ENCODE results near the gene KIF16B.

KIF16B gene

DNA sequence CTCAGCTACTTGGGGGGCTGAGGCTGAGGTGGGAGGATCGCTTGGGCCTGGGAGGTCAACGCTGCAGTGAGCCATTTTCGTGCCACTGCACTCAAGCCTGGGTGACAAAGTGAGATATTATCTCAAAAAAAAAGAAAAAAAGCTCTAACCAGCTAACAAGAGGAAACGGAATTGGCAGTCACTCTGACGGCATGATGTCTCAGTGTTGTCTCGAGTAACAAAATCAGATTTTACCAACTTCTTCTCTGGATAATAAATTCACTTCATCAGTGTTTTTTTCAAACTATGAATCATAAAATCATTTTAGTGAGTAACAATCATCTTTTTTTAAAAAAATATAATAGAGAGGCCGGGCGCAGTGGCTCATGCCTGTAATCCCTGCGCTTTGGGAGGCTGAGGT, 12.6 kb downstream of the KIF16B start:
- TF ChIP-seq TAF1 (IDR thresholded peaks at IDR 0.05; ENCODE audit: borderline replicate concordance, insufficient read depth, low read length) (no peak), SIN3A (IDR thresholded peaks at IDR 0.05; ENCODE audit: borderline replicate concordance, insufficient read depth, low read length) (no peak), POLR2AphosphoS5 (IDR thresholded peaks at IDR 0.05; ENCODE audit: low read depth, low read length) (no peak), FOXP2 (optimal IDR thresholded peaks at IDR 0.05; ENCODE audit: borderline replicate concordance, extremely low read depth, extremely low read length, insufficient read depth) (no peak)
- TF ChIP-seq, protein P1, sequence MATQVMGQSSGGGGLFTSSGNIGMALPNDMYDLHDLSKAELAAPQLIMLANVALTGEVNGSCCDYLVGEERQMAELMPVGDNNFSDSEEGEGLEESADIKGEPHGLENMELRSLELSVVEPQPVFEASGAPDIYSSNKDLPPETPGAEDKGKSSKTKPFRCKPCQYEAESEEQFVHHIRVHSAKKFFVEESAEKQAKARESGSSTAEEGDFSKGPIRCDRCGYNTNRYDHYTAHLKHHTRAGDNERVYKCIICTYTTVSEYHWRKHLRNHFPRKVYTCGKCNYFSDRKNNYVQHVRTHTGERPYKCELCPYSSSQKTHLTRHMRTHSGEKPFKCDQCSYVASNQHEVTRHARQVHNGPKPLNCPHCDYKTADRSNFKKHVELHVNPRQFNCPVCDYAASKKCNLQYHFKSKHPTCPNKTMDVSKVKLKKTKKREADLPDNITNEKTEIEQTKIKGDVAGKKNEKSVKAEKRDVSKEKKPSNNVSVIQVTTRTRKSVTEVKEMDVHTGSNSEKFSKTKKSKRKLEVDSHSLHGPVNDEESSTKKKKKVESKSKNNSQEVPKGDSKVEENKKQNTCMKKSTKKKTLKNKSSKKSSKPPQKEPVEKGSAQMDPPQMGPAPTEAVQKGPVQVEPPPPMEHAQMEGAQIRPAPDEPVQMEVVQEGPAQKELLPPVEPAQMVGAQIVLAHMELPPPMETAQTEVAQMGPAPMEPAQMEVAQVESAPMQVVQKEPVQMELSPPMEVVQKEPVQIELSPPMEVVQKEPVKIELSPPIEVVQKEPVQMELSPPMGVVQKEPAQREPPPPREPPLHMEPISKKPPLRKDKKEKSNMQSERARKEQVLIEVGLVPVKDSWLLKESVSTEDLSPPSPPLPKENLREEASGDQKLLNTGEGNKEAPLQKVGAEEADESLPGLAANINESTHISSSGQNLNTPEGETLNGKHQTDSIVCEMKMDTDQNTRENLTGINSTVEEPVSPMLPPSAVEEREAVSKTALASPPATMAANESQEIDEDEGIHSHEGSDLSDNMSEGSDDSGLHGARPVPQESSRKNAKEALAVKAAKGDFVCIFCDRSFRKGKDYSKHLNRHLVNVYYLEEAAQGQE (IDR thresholded peaks at IDR 0.05; ENCODE audit: insufficient read depth in 1 of 2, low read depth in 2 of 2, low read length in 2 of 2) = no peak

DNA sequence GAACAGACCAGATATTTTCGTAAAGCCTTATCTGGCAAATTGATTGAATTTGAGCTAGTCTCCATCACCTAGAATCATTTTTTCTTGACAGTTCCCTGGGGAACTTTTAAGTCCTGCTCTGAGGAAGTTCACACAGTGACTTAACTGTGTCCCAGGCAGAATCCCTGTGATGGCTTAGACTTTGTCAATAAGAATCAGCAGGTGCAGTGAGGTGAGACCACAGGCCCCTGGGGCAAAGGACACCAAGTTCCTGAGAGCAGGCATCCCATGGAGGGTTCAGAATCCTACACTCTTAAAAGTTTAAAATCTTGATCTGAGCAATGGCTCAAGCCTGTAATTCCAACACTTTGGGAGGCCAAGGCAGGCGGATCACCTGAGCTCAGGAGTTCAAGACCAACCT, 13.0 kb downstream of the KIF16B start:
- TF ChIP-seq TAF1 (IDR thresholded peaks at IDR 0.05; ENCODE audit: borderline replicate concordance, insufficient read depth, low read length) = no peak
- no peak for TF ChIP-seq POLR2AphosphoS5 (IDR thresholded peaks at IDR 0.05; ENCODE audit: low read depth, low read length)
- no peak for TF ChIP-seq SIN3A (IDR thresholded peaks at IDR 0.05; ENCODE audit: borderline replicate concordance, insufficient read depth, low read length)

DNA sequence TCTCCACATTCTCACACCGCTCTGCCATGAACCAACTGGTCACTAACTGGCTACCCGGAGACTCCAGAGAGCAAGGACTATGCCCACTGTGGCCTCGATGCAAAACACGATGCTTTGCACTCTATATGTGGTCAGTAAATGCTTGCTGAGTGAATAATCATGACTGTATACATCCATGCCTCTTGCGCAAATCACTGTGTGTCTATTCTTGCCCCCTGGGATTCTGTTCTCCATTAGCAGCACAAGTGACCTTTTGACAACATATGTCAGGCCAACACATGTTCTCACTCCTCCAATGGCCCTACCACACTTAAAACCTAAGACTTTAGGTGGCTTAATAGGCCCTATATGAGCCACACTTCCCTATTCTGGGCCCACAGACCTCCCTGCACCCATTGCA, 16.9 kb downstream of the KIF16B start:
- TF ChIP-seq FOXP2 (optimal IDR thresholded peaks at IDR 0.05; ENCODE audit: borderline replicate concordance, extremely low read depth, extremely low read length, insufficient read depth) (no peak), TAF1 (IDR thresholded peaks at IDR 0.05; ENCODE audit: borderline replicate concordance, insufficient read depth, low read length) (no peak), SIN3A (IDR thresholded peaks at IDR 0.05; ENCODE audit: borderline replicate concordance, insufficient read depth, low read length) (no peak), POLR2AphosphoS5 (IDR thresholded peaks at IDR 0.05; ENCODE audit: low read depth, low read length) (no peak)
- TF ChIP-seq, protein P1 (IDR thresholded peaks at IDR 0.05; ENCODE audit: insufficient read depth in 1 of 2, low read depth in 2 of 2, low read length in 2 of 2) = no peak

DNA sequence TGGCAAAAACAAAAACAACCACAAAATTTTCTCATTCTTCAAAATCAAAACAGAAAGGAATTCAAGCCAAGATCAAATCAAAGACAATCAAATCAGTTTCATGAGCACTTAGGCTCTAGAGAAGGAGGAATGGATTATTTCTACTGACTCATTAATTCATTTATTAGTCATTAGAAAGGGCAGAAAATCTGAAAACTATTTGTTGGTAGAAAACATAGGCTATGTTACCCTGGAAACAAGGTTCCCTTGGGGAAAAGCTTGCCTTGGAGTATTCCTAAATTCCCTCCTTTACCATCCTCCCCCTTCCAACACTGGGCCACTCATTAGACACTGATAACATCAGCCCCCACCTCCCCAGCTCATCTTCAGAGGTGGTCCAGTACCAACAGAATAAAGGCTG, 17.5 kb downstream of the KIF16B start:
- TF ChIP-seq SIN3A (IDR thresholded peaks at IDR 0.05; ENCODE audit: borderline replicate concordance, insufficient read depth, low read length) (no peak), TAF1 (IDR thresholded peaks at IDR 0.05; ENCODE audit: borderline replicate concordance, insufficient read depth, low read length) (no peak), FOXP2 (optimal IDR thresholded peaks at IDR 0.05; ENCODE audit: borderline replicate concordance, extremely low read depth, extremely low read length, insufficient read depth) (no peak), POLR2AphosphoS5 (IDR thresholded peaks at IDR 0.05; ENCODE audit: low read depth, low read length) (no peak)
- TF ChIP-seq, protein P1 (IDR thresholded peaks at IDR 0.05; ENCODE audit: insufficient read depth in 1 of 2, low read depth in 2 of 2, low read length in 2 of 2) = no peak

DNA sequence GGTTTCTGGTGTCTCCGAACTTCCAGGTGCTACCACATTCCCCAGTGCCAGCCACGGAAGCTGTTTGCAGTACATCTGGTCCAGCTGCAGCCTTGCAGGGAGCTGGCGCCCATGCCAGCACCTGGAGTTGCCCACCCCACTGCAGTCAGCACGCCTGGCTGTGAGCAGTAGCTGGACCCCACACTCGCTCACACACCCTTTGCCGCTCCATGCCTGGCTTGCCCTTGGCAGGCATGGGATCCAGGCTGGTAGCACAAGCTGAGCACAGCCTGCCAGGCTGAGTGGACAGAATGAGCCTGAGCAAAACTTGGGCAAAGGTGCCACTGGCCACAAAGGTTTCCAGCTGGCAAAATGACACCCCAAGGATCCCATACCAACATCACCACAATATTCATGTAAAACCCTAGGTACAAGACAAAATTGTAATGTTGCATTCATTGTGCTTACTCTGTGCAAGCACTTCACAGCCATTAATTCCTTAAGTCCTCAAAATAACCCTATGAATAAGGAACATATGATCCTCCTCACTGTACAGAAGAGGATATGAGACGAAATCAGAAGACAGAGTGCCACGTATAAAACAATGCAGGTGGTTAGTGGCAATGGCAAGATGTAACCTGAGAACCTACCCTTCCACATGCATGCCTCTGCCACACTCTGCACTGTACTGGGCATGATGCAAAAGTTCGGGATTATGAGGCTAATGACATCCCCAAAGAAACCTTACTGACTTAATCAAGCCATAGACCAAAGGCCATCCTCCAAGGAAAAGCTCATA, 18.3 kb downstream of the KIF16B start:
- TF ChIP-seq SIN3A (IDR thresholded peaks at IDR 0.05; ENCODE audit: borderline replicate concordance, insufficient read depth, low read length) = no peak
- TF ChIP-seq, protein P1 (IDR thresholded peaks at IDR 0.05; ENCODE audit: insufficient read depth in 1 of 2, low read depth in 2 of 2, low read length in 2 of 2) = no peak
- no peak for TF ChIP-seq FOXP2 (optimal IDR thresholded peaks at IDR 0.05; ENCODE audit: borderline replicate concordance, extremely low read depth, extremely low read length, insufficient read depth)
- TF ChIP-seq POLR2AphosphoS5 (IDR thresholded peaks at IDR 0.05; ENCODE audit: low read depth, low read length) = no peak
- no peak for TF ChIP-seq TAF1 (IDR thresholded peaks at IDR 0.05; ENCODE audit: borderline replicate concordance, insufficient read depth, low read length)
